HepG2 (cell line): Measurements from ENCODE around the gene PTBP2. TPM values are rescaled to one million over a fixed set of nuclear protein-coding genes. Genes with fewer than 3 reads are reported as not detected.

ENCODE experiments used
- ATAC-seq: fragments of 200-7000 bp; cut with Tn5 transposase; 3 replicates; pipeline ENCODE4 v1.9.1; 2020; ENCODE audit warnings: mild to moderate bottlenecking, moderate library complexity
- BruUV-seq: library from RNA; stranded (reverse); fragments of 400-500 nt; replicated peaks from 2 replicates; lab custom pipeline; 2021; lab: Mats Ljungman, UMichigan
- CTCF ChIA-PET: fragments of 300-600 bp; formaldehyde crosslinking; extraction: SDS; loops from one replicate; lab custom pipeline; 2021; ENCODE audit warnings: low total read pairs, inconsistent platforms, low intra/inter-chr PET ratio; lab: Yijun Ruan, JAX
- POLR2A ChIA-PET: fragments of 350-600 bp; sonication (Branson Sonifier 250); formaldehyde crosslinking; loops from one replicate; lab custom pipeline; 2020; ENCODE audit warnings: antibody characterized with exemption, inconsistent platforms; lab: Yijun Ruan, JAX
- DNase-seq: peaks from one replicate; pipeline ENCODE4 v3.0.0-alpha.2; 2015; ENCODE audit warnings: low spot score
- FAIRE-seq: peaks from 3 replicates; lab custom pipeline; 2011; peaks lifted over from hg19 to GRCh38; lab: Jason Lieb, UNC
- H2AFZ ChIP-seq: one replicate; pipeline ENCODE4 v1.6.1; 2011; ENCODE audit warnings: low read length, inconsistent platforms
- H3K27ac ChIP-seq: fragments of 300-600 bp; 3 replicates; pipeline ENCODE4 v1.8.0; 2011; ENCODE audit warnings: mixed run types, mild to moderate bottlenecking, mixed read lengths, low read length, inconsistent platforms; ENCODE audit not compliant: insufficient read depth; ENCODE audit errors: extremely low read length
- H3K27me3 ChIP-seq, 2 experiments: fragments of 200-600 bp in 1 of 2; 2 replicates in 1 of 2; 3 replicates in 1 of 2; pipeline versions ENCODE4 v1.6.0 to v1.8.0; 2011; ENCODE audit warnings: low read length in 2 of 2, mild to moderate bottlenecking in 2 of 2, moderate library complexity in 2 of 2, inconsistent platforms in 1 of 2; ENCODE audit not compliant: insufficient read depth in 2 of 2, control insufficient read depth in 1 of 2
- H3K36me3 ChIP-seq, 2 experiments: fragments of 200-600 bp in 1 of 2; replicated peaks in 1 of 2; 2 replicates in 1 of 2; 3 replicates in 1 of 2; pipeline versions ENCODE4 v1.5.1 to v1.8.0; 2011; ENCODE audit warnings: low read length in 2 of 2, inconsistent platforms in 1 of 2; ENCODE audit not compliant: insufficient read depth in 2 of 2, control insufficient read depth in 1 of 2
- H3K4me1 ChIP-seq: 2 replicates; pipeline ENCODE4 v1.5.1; 2012; ENCODE audit warnings: low read length, inconsistent platforms; ENCODE audit not compliant: insufficient read depth
- H3K4me2 ChIP-seq: 2 replicates; pipeline ENCODE4 v1.6.0; 2011; ENCODE audit warnings: low read depth, low read length, inconsistent platforms
- H3K4me3 ChIP-seq, 3 experiments: fragments of 200-600 bp in 1 of 3; sonication (generic), shearing (Covaris generic) in 1 of 3; replicated peaks in 1 of 3; 2 replicates each; pipeline ENCODE4 v1.5.1; 2011 to 2016; ENCODE audit warnings: low read length in 3 of 3, inconsistent platforms in 2 of 3, low read depth in 2 of 3, mild to moderate bottlenecking in 2 of 3, control low read depth in 1 of 3, mixed read lengths in 1 of 3; ENCODE audit not compliant: insufficient read depth in 1 of 3
- H3K79me2 ChIP-seq: one replicate; pipeline ENCODE4 v1.6.1; 2011; ENCODE audit warnings: low read length, inconsistent platforms; ENCODE audit not compliant: insufficient read depth
- H3K9ac ChIP-seq: 2 replicates; pipeline ENCODE4 v1.6.0; 2011; ENCODE audit warnings: mild to moderate bottlenecking, low read depth, low read length, inconsistent platforms; ENCODE audit not compliant: insufficient read depth
- H3K9me3 ChIP-seq: 2 replicates; pipeline ENCODE4 v1.5.1; 2012; ENCODE audit warnings: mild to moderate bottlenecking, low read length
- H4K20me1 ChIP-seq: 2 replicates; pipeline ENCODE4 v1.6.0; 2011; ENCODE audit warnings: inconsistent platforms, mild to moderate bottlenecking, low read length, moderate library complexity; ENCODE audit not compliant: insufficient read depth
- CREM ChIP-seq, 2 experiments: sonication (generic) in 1 of 2; formaldehyde crosslinking in 1 of 2; IDR thresholded peaks; 2 replicates each; pipeline versions ENCODE4 v1.4.0 to v1.6.1; 2016 to 2020; ENCODE audit warnings: antibody characterized with exemption in 1 of 2, mild to moderate bottlenecking in 1 of 2, missing genetic modification reagents in 1 of 2
- ETV6 ChIP-seq: sonication (generic); formaldehyde crosslinking; conservative IDR thresholded peaks from 2 replicates; pipeline ENCODE4 v1.4.0; 2020; ENCODE audit warnings: missing genetic modification reagents
- MTF2 ChIP-seq: sonication (generic); formaldehyde crosslinking; IDR thresholded peaks from 2 replicates; pipeline ENCODE4 v1.5.0; 2020; ENCODE audit warnings: missing genetic modification reagents, borderline replicate concordance
- ZFP62 ChIP-seq: sonication (generic); formaldehyde crosslinking; IDR thresholded peaks from 2 replicates; pipeline ENCODE4 v1.4.0; 2020; ENCODE audit warnings: missing genetic modification reagents
- ZNF17 ChIP-seq: sonication (generic); formaldehyde crosslinking; IDR thresholded peaks from 2 replicates; pipeline ENCODE4 v1.5.0; 2020; ENCODE audit warnings: mild to moderate bottlenecking, missing genetic modification reagents
- ZNF251 ChIP-seq: sonication (generic); formaldehyde crosslinking; IDR thresholded peaks from 2 replicates; pipeline ENCODE4 v1.9.0; 2021; ENCODE audit warnings: mild to moderate bottlenecking, missing genetic modification reagents
- WGBS: methylation state at CpG from one replicate; pipeline ENCODE4 v1.1.6; 2017; ENCODE audit warnings: low lambda C conversion rate; 5-methylcytosine and 5-hydroxymethylcytosine counted together
- in situ Hi-C: cut with HindIII; loops from 2 replicates; pipeline ENCODE4 v1.10.0; 2017; ENCODE audit warnings: low pct_unique_long_range_greater_than_20kb; ENCODE audit not compliant: extremely low pct_ligation_motif_present
- intact Hi-C: fragments of 100-400 bp; cut with micrococcal nuclease; formaldehyde crosslinking; loops from one replicate; pipeline ENCODE4 v1.10.0; 2022; ENCODE audit not compliant: unreplicated experiment
- polyA plus RNA-seq, 8 experiments: library from polyadenylated mRNA; depleted of rRNA in 3 of 8; stranded (reverse) in 7 of 8; unstranded in 1 of 8; fragments of >200 nt; fragmentation: Illumina TruSeq in 4 of 8; extraction: Trizol in 4 of 8; gene quantifications; 2 replicates each; pipeline versions ENCODE4 v1.2.1 to v1.2.3, GENCODE V29; 2011 to 2016; ENCODE audit warnings: low read depth in 4 of 8, missing spikeins in 1 of 8, mixed read lengths in 1 of 8; ENCODE audit not compliant: insufficient read depth in 1 of 8
- total RNA-seq, 5 experiments: library from RNA; depleted of rRNA; stranded (reverse); fragments of >200 nt; fragmentation: Illumina TruSeq; extraction: Trizol; gene quantifications; 2 replicates each; pipeline ENCODE4 v1.2.3, GENCODE V29; 2016; ENCODE audit warnings: low read depth in 1 of 5
- TF ChIP-seq, protein P1 (sequence below): sonication (generic); formaldehyde crosslinking; IDR thresholded peaks from 2 replicates; pipeline ENCODE4 v1.8.1; 2022; ENCODE audit warnings: mild to moderate bottlenecking, missing genetic modification reagents
- TF ChIP-seq, protein P2 (sequence below): sonication (generic); formaldehyde crosslinking; conservative IDR thresholded peaks from 2 replicates; pipeline ENCODE4 v1.4.0; 2020; ENCODE audit warnings: missing genetic modification reagents
- TF ChIP-seq, protein P3 (sequence below): IDR thresholded peaks from 2 replicates; pipeline ENCODE4 v1.6.1; 2016; ENCODE audit warnings: low read depth

PTBP2 gene
- total and polyA plus RNA-seq, 2 of the 13 experiments (the other 11 are each of a cell fraction or from before 2014, with no cell fraction given) = 10.5 to 14.1 TPM

DNA sequence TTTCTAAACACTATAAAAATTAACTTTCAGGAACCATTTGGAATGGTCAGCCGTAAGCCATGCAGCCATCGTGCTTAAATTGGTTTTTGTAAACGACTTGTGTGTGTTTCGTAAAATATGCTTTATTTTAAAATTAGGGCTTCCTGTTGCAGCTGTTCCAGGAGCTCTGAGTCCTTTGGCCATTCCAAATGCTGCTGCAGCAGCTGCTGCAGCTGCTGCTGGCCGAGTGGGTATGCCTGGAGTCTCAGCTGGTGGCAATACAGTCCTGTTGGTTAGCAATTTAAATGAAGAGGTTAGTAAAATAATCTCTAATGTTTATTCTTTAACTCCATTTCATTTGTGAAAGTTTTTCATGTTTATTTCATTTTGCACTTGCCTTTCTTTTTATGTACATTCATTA lies 83.1 kb downstream of the PTBP2 start:
- intact Hi-C loops (no loop called here), in situ Hi-C loops (loop anchor here (5.0 kb wide), 1 partner anchor 82 kb away; the partner anchor contains the start of gene PTBP2)
- CTCF ChIA-PET = no interaction called here
- no peak overlapping the region for H3K4me3 ChIP-seq
- POLR2A ChIA-PET = no interaction called here
- H3K9ac ChIP-seq = no peak overlapping the region
- H3K9me3 ChIP-seq = no peaks in the 10 kb centered on the region
- FAIRE-seq (no peak), DNase-seq (no peak), ATAC-seq (no peak)
- no peaks in the 10 kb centered on the region for H3K27me3 ChIP-seq
- no peak overlapping the region for H3K27ac ChIP-seq
- peaks cover 4 to 29% of the 10 kb centered on the region in 2 experiments; a peak in 4 of 5 replicates for H3K36me3 ChIP-seq
- peaks cover 12% of the 10 kb centered on the region for H3K4me1 ChIP-seq
- H3K79me2 ChIP-seq = no peaks in the 10 kb centered on the region
- H4K20me1 ChIP-seq = no peaks in the 10 kb centered on the region
- H2AFZ ChIP-seq = no peak overlapping the region
- WGBS = 98% methylated on average over 5 of the region's 5 CpGs
- BruUV-seq = no TSS peak
- TF ChIP-seq CREM (IDR thresholded peaks at IDR 0.05) (no peak), CREM (CRISPR knock-in tag; IDR thresholded peaks at IDR 0.05) (no peak), MTF2 (CRISPR knock-in tag) (no peak), ETV6 (no peak), ZFP62 (CRISPR knock-in tag) (no peak), ZNF251 (CRISPR knock-in tag) (no peak), ZNF17 (CRISPR knock-in tag) (no peak)
- TF ChIP-seq, protein P1, sequence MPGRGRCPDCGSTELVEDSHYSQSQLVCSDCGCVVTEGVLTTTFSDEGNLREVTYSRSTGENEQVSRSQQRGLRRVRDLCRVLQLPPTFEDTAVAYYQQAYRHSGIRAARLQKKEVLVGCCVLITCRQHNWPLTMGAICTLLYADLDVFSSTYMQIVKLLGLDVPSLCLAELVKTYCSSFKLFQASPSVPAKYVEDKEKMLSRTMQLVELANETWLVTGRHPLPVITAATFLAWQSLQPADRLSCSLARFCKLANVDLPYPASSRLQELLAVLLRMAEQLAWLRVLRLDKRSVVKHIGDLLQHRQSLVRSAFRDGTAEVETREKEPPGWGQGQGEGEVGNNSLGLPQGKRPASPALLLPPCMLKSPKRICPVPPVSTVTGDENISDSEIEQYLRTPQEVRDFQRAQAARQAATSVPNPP (CRISPR knock-in tag) = no peak
- TF ChIP-seq, protein P2, sequence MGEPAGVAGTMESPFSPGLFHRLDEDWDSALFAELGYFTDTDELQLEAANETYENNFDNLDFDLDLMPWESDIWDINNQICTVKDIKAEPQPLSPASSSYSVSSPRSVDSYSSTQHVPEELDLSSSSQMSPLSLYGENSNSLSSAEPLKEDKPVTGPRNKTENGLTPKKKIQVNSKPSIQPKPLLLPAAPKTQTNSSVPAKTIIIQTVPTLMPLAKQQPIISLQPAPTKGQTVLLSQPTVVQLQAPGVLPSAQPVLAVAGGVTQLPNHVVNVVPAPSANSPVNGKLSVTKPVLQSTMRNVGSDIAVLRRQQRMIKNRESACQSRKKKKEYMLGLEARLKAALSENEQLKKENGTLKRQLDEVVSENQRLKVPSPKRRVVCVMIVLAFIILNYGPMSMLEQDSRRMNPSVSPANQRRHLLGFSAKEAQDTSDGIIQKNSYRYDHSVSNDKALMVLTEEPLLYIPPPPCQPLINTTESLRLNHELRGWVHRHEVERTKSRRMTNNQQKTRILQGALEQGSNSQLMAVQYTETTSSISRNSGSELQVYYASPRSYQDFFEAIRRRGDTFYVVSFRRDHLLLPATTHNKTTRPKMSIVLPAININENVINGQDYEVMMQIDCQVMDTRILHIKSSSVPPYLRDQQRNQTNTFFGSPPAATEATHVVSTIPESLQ = no peak
- TF ChIP-seq, protein P3, sequence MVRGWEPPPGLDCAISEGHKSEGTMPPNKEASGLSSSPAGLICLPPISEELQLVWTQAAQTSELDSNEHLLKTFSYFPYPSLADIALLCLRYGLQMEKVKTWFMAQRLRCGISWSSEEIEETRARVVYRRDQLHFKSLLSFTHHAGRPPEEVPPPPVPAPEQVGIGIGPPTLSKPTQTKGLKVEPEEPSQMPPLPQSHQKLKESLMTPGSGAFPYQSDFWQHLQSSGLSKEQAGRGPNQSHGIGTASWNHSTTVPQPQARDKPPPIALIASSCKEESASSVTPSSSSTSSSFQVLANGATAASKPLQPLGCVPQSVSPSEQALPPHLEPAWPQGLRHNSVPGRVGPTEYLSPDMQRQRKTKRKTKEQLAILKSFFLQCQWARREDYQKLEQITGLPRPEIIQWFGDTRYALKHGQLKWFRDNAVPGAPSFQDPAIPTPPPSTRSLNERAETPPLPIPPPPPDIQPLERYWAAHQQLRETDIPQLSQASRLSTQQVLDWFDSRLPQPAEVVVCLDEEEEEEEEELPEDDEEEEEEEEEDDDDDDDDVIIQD (CRISPR knock-in tag) = no peak
- H3K4me2 ChIP-seq = no peak overlapping the region
